BLaER1 (cell line): ENCODE measurements around the gene WHAMM.

ENCODE experiments used
- H3K27ac ChIP-seq: shearing (Covaris generic); formaldehyde crosslinking; 2 replicates; pipeline ENCODE4 v1.8.1; 2022
- H3K27me3 ChIP-seq: shearing (Covaris generic); formaldehyde crosslinking; 2 replicates; pipeline ENCODE4 v1.8.1; 2022
- H3K36me3 ChIP-seq: shearing (Covaris generic); formaldehyde crosslinking; 2 replicates; pipeline ENCODE4 v1.8.1; 2022
- H3K4me1 ChIP-seq: shearing (Covaris generic); formaldehyde crosslinking; 2 replicates; pipeline ENCODE4 v1.8.1; 2022
- H3K4me2 ChIP-seq: shearing (Covaris generic); formaldehyde crosslinking; 2 replicates; pipeline ENCODE4 v1.8.1; 2022
- H3K4me3 ChIP-seq: shearing (Covaris generic); formaldehyde crosslinking; 2 replicates; pipeline ENCODE4 v1.8.1; 2022
- H3K9ac ChIP-seq: shearing (Covaris generic); formaldehyde crosslinking; 2 replicates; pipeline ENCODE4 v1.8.1; 2022
- H3K9me3 ChIP-seq: shearing (Covaris generic); formaldehyde crosslinking; 2 replicates; pipeline ENCODE4 v1.8.1; 2022
- H4K20me1 ChIP-seq: shearing (Covaris generic); formaldehyde crosslinking; 2 replicates; pipeline ENCODE4 v1.8.1; 2022
- Cebpa-rat ChIP-seq: shearing (Covaris generic); IDR thresholded peaks from 2 replicates; pipeline ENCODE4 v1.8.1; 2022

The WHAMM gene

DNA sequence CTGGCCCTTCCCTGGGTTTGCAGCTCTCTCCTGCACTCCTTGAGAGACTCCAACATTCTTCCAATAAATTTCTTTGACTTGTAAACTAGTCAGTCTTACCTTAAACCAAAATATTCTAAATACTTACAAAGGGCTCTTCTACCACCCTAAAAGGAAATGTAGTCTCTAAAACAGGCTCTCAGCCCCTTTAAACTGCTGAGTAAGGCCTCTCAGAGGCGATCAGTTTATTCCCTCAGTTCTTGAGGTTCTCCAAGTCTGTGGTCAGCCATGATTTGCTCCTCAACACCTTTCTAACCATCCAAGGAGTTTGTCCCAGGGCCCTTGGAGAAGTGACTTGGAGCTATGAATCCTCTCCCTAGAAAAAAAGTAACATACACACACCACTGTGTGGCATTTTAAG is 64.8 kb downstream of the WHAMM start:
- Histone ChIP-seq H3K4me2 (no peak overlapping the region), H3K9ac (no peak overlapping the region), H4K20me1 (no peaks in the 10 kb centered on the region), H3K4me1 (peaks cover 16% of the 10 kb centered on the region), H3K9me3 (no peaks in the 10 kb centered on the region), H3K36me3 (no peaks in the 10 kb centered on the region), H3K27me3 (no peaks in the 10 kb centered on the region), H3K27ac (no peak overlapping the region), H3K4me3 (no peak overlapping the region)
- TF ChIP-seq Cebpa-rat, result no peak

DNA sequence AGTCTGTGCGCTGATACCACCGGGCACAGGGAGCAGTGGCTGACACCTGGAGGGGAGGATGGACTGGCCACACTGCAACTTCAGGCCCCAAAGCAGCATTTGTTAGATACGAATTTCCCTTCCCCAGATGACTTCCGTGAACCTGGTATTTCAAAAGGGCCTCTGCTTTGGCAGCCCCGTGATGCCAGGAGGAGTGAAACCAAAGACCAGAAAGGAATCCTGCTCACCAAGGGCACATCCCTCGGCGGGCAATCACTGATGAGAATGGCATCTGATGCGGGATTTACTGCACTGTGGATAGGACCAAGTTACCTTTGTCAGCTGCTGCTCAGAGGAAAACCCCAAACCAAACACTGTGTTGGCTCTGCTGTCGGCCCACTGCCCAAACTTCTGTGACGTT is 65.5 kb downstream of the WHAMM start:
- H3K9me3 ChIP-seq, result no peaks in the 10 kb centered on the region
- no peak overlapping the region for H3K27ac ChIP-seq
- no peak for TF ChIP-seq Cebpa-rat
- H4K20me1 ChIP-seq, result no peaks in the 10 kb centered on the region
- H3K4me1 ChIP-seq, result peaks cover 16% of the 10 kb centered on the region
- no peaks in the 10 kb centered on the region for H3K36me3 ChIP-seq
- H3K4me3 ChIP-seq, result no peak overlapping the region
- no peak overlapping the region for H3K4me2 ChIP-seq
- no peaks in the 10 kb centered on the region for H3K27me3 ChIP-seq
- no peak overlapping the region for H3K9ac ChIP-seq

DNA sequence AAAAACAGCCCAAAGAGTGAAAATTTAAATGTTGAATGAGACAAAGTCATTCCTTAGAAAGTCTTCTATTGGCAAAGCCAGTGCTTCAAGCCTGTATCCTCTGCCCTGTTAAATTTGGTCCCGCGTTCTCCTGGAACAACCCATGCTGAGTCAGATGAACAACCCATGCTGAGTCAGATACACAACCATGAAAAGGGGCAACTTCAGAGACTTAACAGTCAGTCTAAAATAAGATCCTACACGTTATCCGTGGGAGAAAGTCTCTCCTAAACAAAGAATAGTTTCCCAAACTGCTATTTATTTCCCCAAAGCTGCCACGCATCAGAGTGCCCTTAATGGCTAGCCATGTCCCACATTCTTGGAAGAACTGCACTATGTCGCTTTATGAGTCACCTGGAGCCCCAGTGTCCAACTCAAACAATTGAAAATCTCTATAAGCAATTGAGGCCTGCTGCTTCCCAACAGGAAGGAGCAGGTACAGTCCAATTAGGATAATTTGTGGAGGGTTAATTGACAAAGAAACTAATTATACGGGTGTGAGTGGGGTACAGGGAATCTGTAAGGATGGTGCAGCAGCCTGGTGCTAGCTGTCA is 66.1 kb downstream of the WHAMM start:
- H3K27me3 ChIP-seq, result no peaks in the 10 kb centered on the region
- no peak overlapping the region for H3K4me3 ChIP-seq
- no peak overlapping the region for H3K4me2 ChIP-seq
- H3K9me3 ChIP-seq, result no peaks in the 10 kb centered on the region
- no peaks in the 10 kb centered on the region for H3K36me3 ChIP-seq
- no peaks in the 10 kb centered on the region for H4K20me1 ChIP-seq
- no peak overlapping the region for H3K9ac ChIP-seq
- no peak overlapping the region for H3K27ac ChIP-seq
- peaks cover 16% of the 10 kb centered on the region for H3K4me1 ChIP-seq
- TF ChIP-seq Cebpa-rat, result no peak

DNA sequence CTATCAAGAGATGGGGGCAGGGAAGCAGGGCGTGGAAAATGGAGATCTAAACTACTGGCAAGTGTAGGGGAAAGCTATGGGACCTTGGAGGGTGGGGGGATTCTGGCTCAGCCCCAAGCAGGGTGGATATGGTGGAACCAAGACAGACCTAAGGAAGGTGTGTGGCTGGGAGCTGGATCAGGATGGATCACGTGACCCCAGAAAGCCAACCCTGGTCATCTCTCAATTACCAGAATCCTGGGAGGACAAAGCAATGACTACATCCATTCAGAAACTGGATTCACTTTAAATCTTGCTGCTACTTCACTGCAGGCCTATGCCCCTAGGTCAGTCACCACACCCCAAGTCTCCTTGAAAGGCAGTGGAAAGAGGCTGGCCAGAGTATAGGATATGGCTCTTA is 68.4 kb downstream of the WHAMM start:
- Histone ChIP-seq H3K9me3 (no peaks in the 10 kb centered on the region), H3K27me3 (no peaks in the 10 kb centered on the region), H3K4me3 (no peak overlapping the region), H4K20me1 (no peaks in the 10 kb centered on the region), H3K36me3 (no peaks in the 10 kb centered on the region), H3K9ac (no peak overlapping the region), H3K4me2 (no peak overlapping the region), H3K4me1 (no peaks in the 10 kb centered on the region), H3K27ac (no peak overlapping the region)
- TF ChIP-seq Cebpa-rat, result no peak

DNA sequence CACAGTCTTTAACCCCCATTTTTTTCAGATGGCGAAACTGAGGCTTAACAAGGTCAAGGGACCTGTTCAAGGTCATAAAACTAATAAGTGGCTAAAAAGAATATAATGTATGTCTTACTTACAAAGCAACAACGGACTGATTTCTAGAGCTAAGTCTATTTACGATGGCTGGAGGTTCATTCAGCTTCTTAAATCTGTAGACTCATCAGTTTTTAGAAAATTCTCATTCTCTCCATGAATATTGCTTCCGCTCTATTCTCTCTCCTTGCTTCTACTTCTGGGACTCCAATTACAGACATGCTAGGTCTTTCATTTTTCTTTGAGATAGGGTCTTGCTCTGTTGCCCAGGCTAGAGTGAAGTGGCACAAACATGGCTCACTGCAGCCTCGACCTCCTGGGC is 68.9 kb downstream of the WHAMM start:
- Histone ChIP-seq H4K20me1 (no peaks in the 10 kb centered on the region), H3K4me3 (no peak overlapping the region), H3K27me3 (no peaks in the 10 kb centered on the region), H3K9me3 (no peaks in the 10 kb centered on the region), H3K36me3 (no peaks in the 10 kb centered on the region), H3K9ac (no peak overlapping the region), H3K4me1 (no peaks in the 10 kb centered on the region), H3K27ac (no peak overlapping the region), H3K4me2 (no peak overlapping the region)
- no peak for TF ChIP-seq Cebpa-rat

DNA sequence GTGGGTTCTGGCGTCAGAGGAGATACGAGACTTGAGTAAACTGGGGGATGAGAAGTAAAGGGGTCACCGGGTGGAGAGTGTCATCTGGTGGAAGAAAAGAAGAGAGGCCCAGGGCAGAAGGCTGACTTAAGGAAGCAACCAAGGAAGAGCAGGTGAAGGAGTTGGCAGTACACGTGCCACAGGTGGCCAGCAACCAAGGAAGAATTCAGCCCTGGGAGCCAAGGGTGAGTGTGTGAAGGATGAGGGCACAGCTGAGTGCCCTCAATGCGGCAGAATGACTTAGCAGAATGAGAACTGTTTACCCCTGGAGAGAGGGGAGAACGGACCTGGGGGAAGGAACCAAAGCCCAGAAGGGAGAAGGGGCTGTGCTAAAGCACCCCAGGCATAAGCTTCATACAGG is 71.3 kb downstream of the WHAMM start:
- Histone ChIP-seq H3K4me3 (no peak overlapping the region), H3K36me3 (no peaks in the 10 kb centered on the region), H3K9ac (no peak overlapping the region), H3K4me2 (no peak overlapping the region), H3K4me1 (no peaks in the 10 kb centered on the region), H4K20me1 (no peaks in the 10 kb centered on the region), H3K27ac (no peak overlapping the region), H3K27me3 (no peaks in the 10 kb centered on the region), H3K9me3 (no peaks in the 10 kb centered on the region)
- no peak for TF ChIP-seq Cebpa-rat

DNA sequence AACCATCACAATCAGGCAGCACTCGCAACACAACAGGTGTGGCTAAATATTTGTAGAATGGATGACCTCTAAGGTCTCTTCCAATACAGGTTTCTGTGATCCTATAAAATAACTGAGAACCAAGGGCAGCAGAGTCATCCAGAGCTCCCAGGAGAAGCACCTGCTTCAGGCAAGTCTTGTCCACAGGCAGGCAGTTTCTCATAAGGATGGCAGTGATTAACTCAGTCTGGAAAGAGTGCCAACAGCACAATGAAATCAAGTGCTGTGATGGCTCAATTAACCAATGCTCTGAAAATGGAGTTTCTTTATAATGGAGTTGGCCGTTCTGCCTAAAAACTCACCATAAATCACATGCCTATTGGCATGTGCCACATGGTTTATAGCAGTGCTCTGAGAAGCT is 72.3 kb downstream of the WHAMM start:
- H3K4me1 ChIP-seq, result no peaks in the 10 kb centered on the region

DNA sequence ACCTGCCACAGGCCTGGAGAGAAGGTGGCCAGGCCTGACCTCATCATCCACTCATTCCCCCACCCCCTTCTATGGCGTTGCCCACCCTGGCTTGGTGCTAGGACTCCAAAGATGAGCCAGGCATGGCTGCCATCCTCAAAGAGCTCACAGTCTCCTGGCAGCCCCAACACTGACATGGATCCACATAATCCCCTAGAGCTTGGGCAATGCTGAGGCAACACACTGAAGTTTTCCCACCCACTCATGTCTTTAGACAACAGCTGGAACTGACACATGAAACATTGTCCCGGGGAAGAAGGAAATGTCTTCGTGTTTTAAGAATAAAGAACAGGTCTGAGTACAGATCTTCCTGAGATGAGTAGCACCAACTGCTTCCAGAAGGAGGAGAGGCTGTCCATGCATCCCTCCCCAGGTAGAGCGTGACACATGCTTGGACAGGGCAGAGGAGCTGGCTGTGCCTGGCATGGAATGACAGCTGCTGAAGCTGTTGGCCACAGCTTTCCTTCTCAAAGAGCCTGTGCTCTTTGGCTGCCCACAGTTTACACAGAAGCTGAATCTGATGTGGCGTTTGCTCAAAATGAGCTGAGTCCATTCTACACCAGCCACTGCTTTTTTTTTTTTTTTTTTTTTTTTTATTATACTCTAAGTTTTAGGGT is 73.0 kb downstream of the WHAMM start:
- TF ChIP-seq Cebpa-rat, result no peak
- Histone ChIP-seq H3K27ac (no peak overlapping the region), H3K9me3 (no peaks in the 10 kb centered on the region), H3K4me2 (no peak overlapping the region), H4K20me1 (no peaks in the 10 kb centered on the region), H3K9ac (no peak overlapping the region), H3K36me3 (no peaks in the 10 kb centered on the region), H3K4me3 (no peak overlapping the region), H3K27me3 (no peaks in the 10 kb centered on the region), H3K4me1 (no peaks in the 10 kb centered on the region)

More for the DNA sequence above, 72.3 kb downstream of the WHAMM start:
- no peaks in the 10 kb centered on the region for H3K36me3 ChIP-seq
- no peak overlapping the region for H3K9ac ChIP-seq
- H3K4me3 ChIP-seq, result no peak overlapping the region
- no peaks in the 10 kb centered on the region for H3K9me3 ChIP-seq
- H4K20me1 ChIP-seq, result no peaks in the 10 kb centered on the region
- no peak for TF ChIP-seq Cebpa-rat
- no peaks in the 10 kb centered on the region for H3K27me3 ChIP-seq
- no peak overlapping the region for H3K4me2 ChIP-seq
- no peak overlapping the region for H3K27ac ChIP-seq
